ENCODE measurements around the gene POLA1. TPM values are rescaled to one million over a fixed set of nuclear protein-coding genes. Genes with fewer than 3 reads are reported as not detected.
A peak's percentile ranks its signal among the peaks of the same experiment; 100 is the strongest.

POLA1 gene
- total RNA-seq, 1 donor from 2014 or later = 80.4 TPM

- peaks cover 28% of the 10 kb centered on the region for H3K4me1 Mint-ChIP-seq
- Histone ChIP-seq H3K4me2 (peak overlapping the region; percentile 89), H3K36me3 (no peaks in the 10 kb centered on the region), H3F3A (ENCODE audit: low read depth) (peaks cover 41% of the 10 kb centered on the region), H3K79me2 (ENCODE audit: low read depth) (peaks cover 5% of the 10 kb centered on the region), H3K27ac (no peak overlapping the region), H3K9ac (no peak overlapping the region), H3K4me3 (peak overlapping the region; percentile 57), H3K9me3 (ENCODE audit: low read depth) (no peaks in the 10 kb centered on the region), H3K27me3 (peaks cover 100% of the 10 kb centered on the region), H4K20me1 (ENCODE audit: low read depth) (peaks cover 91% of the 10 kb centered on the region), H3K4me1 (peaks cover 67% of the 10 kb centered on the region), H2AFZ (replicated peaks) (no peak overlapping the region)
- H3K36me3 Mint-ChIP-seq = peaks cover 3% of the 10 kb centered on the region
- peak; percentile 67 for DNase-seq (ENCODE audit: low spot score)
- TF ChIP-seq, protein P1, sequence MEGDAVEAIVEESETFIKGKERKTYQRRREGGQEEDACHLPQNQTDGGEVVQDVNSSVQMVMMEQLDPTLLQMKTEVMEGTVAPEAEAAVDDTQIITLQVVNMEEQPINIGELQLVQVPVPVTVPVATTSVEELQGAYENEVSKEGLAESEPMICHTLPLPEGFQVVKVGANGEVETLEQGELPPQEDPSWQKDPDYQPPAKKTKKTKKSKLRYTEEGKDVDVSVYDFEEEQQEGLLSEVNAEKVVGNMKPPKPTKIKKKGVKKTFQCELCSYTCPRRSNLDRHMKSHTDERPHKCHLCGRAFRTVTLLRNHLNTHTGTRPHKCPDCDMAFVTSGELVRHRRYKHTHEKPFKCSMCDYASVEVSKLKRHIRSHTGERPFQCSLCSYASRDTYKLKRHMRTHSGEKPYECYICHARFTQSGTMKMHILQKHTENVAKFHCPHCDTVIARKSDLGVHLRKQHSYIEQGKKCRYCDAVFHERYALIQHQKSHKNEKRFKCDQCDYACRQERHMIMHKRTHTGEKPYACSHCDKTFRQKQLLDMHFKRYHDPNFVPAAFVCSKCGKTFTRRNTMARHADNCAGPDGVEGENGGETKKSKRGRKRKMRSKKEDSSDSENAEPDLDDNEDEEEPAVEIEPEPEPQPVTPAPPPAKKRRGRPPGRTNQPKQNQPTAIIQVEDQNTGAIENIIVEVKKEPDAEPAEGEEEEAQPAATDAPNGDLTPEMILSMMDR (IDR thresholded peaks at IDR 0.05) = no peak
- peak; percentile 91 for TF ChIP-seq EZH2phosphoT487 (IDR thresholded peaks at IDR 0.05)
- TF ChIP-seq EZH2 (IDR thresholded peaks at IDR 0.05) = peak; percentile 89
- H3K4me3 Mint-ChIP-seq = peak overlapping the region; percentile 15
- H3K9me3 Mint-ChIP-seq = peaks cover 5% of the 10 kb centered on the region
- no peak overlapping the region for H3K27ac Mint-ChIP-seq
- H3K27me3 Mint-ChIP-seq (ENCODE audit: insufficient read depth, low read depth) = peaks cover 80% of the 10 kb centered on the region
Measured at GRCh38 chrX:25007059-25008053, 313.6 kb downstream of the POLA1 start.

DNA sequence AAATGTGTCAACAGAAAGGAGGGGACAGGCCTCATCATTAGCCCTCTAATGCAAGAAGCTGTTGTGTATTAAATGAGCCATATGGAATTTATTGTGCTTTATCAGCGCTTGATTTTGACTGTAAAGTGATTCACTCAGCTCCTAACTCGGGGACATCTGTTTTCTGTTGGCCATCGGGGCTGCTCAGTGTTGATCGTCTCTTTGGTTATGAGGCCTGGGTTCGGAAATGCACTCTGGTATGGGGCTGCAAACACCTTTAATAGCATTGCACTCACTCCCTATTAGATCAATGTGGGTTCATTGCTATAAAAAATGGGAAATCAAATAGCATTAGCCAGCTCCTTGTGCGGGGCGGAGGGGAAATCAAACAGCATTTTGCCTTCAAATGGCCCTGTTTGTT is 315.7 kb downstream of the POLA1 start:
- peaks cover 55% of the 10 kb centered on the region for H3K4me1 ChIP-seq
- H3K27me3 ChIP-seq = peaks cover 99% of the 10 kb centered on the region
- H2AFZ ChIP-seq (replicated peaks) = no peak overlapping the region
- no peak overlapping the region for H3K4me3 ChIP-seq
- no peaks in the 10 kb centered on the region for H3K36me3 Mint-ChIP-seq
- H3K9ac ChIP-seq = no peak overlapping the region
- no peak overlapping the region for H3K27ac ChIP-seq
- no peak for DNase-seq (ENCODE audit: low spot score)
- H3K36me3 ChIP-seq = no peaks in the 10 kb centered on the region
- H3K9me3 Mint-ChIP-seq = peaks cover 2% of the 10 kb centered on the region
- H3K4me2 ChIP-seq = no peak overlapping the region
- H3K27me3 Mint-ChIP-seq (ENCODE audit: insufficient read depth, low read depth) = peaks cover 78% of the 10 kb centered on the region
- peaks cover 92% of the 10 kb centered on the region for H4K20me1 ChIP-seq (ENCODE audit: low read depth)
- H3F3A ChIP-seq (ENCODE audit: low read depth) = peaks cover 36% of the 10 kb centered on the region
- H3K4me1 Mint-ChIP-seq = peaks cover 23% of the 10 kb centered on the region
- H3K27ac Mint-ChIP-seq = no peak overlapping the region
- no peaks in the 10 kb centered on the region for H3K9me3 ChIP-seq (ENCODE audit: low read depth)
- no peak overlapping the region for H3K4me3 Mint-ChIP-seq
- peaks cover 11% of the 10 kb centered on the region for H3K79me2 ChIP-seq (ENCODE audit: low read depth)
- TF ChIP-seq EZH2phosphoT487 (IDR thresholded peaks at IDR 0.05) (no peak), EZH2 (IDR thresholded peaks at IDR 0.05) (peak; percentile 52)
- TF ChIP-seq, protein P1 (IDR thresholded peaks at IDR 0.05) = no peak

- Mint-ChIP-seq H3K4me1 (peaks cover 27% of the 10 kb centered on the region), H3K27ac (no peak overlapping the region), H3K27me3 (ENCODE audit: insufficient read depth, low read depth) (peaks cover 89% of the 10 kb centered on the region), H3K9me3 (no peaks in the 10 kb centered on the region), H3K4me3 (peak overlapping the region; percentile 49), H3K36me3 (no peaks in the 10 kb centered on the region)
- peaks cover 99% of the 10 kb centered on the region for H3K27me3 ChIP-seq
- peaks cover 15% of the 10 kb centered on the region for H3K79me2 ChIP-seq (ENCODE audit: low read depth)
- DNase-seq (ENCODE audit: low spot score) = peak; percentile 54
- peak overlapping the region; percentile 46 for H3K4me3 ChIP-seq
- H3K27ac ChIP-seq = no peak overlapping the region
- H4K20me1 ChIP-seq (ENCODE audit: low read depth) = peaks cover 92% of the 10 kb centered on the region
- H3K9me3 ChIP-seq (ENCODE audit: low read depth) = no peaks in the 10 kb centered on the region
- peaks cover 45% of the 10 kb centered on the region for H3F3A ChIP-seq (ENCODE audit: low read depth)
- H3K9ac ChIP-seq = no peak overlapping the region
- peak overlapping the region; percentile 81 for H3K4me2 ChIP-seq
- H3K4me1 ChIP-seq = peaks cover 40% of the 10 kb centered on the region
- no peaks in the 10 kb centered on the region for H3K36me3 ChIP-seq
- H2AFZ ChIP-seq (replicated peaks) = no peak overlapping the region
- TF ChIP-seq, protein P1 (IDR thresholded peaks at IDR 0.05) = no peak
- TF ChIP-seq EZH2phosphoT487 (IDR thresholded peaks at IDR 0.05) (peak; percentile 77), EZH2 (IDR thresholded peaks at IDR 0.05) (peak; percentile 87)
Measured at GRCh38 chrX:25010784-25011588, 317.3 kb downstream of the POLA1 start.

Data from neural progenitor cell (in vitro differentiated cells).